Renal cortical epithelial cell (primary cell): ENCODE data around the gene C1orf105. TPM values are rescaled to one million over a fixed set of nuclear protein-coding genes. Genes with fewer than 3 reads are reported as not detected.
"Not testable (repeated sequence)": the region's sequence is repeated elsewhere in the genome, so short reads cannot be mapped to it uniquely, and the experiment has no call there.

Source experiments
- DNase-seq: peaks from one replicate; pipeline ENCODE4 v3.0.0-alpha.2; 2011; ENCODE audit warnings: low read depth
- total RNA-seq: library from RNA; depleted of rRNA; stranded (reverse); fragments of >200 nt; gene quantifications from 2 replicates; pipeline ENCODE4 v1.2.3, GENCODE V29; 2014

Gene C1orf105
- not detected in 2 replicates for total RNA-seq

- no peak for DNase-seq
These were observed at the start of gene C1orf105 for GRCh38 chr1:172420385-172420784. Gene C1orf105 (plus strand): TSS chr1:172420685. CDS start chr1:172420886, 201 bp downstream.

GRCh38 chr1:172371646-172372045 is 48.8 kb upstream of the C1orf105 start:
- DNase-seq = not testable (repeated sequence)

- no peak for DNase-seq
These were observed 46.6 kb upstream of the C1orf105 start for GRCh38 chr1:172373864-172374263.

GRCh38 chr1:172375211-172375631 is 45.3 kb upstream of the C1orf105 start:
- no peak for DNase-seq

GRCh38 chr1:172376431-172376830 is 44.1 kb upstream of the C1orf105 start:
- no peak for DNase-seq

GRCh38 chr1:172377565-172377964 is 42.9 kb upstream of the C1orf105 start:
- DNase-seq = no peak

- no peak for DNase-seq
These were observed 42.2 kb upstream of the C1orf105 start for GRCh38 chr1:172378109-172378760.

- no peak for DNase-seq
These were observed 39.8 kb upstream of the C1orf105 start for GRCh38 chr1:172380441-172381244.

- no peak for DNase-seq
These were observed 38.5 kb upstream of the C1orf105 start for GRCh38 chr1:172381946-172382345.

- no peak for DNase-seq
These were observed 38.1 kb upstream of the C1orf105 start for GRCh38 chr1:172382406-172382805.

- DNase-seq = no peak
These were observed 37.5 kb upstream of the C1orf105 start for GRCh38 chr1:172382990-172383389.

- peak; percentile 82 for DNase-seq
These were observed 36.9 kb upstream of the C1orf105 start for GRCh38 chr1:172383536-172383935.

GRCh38 chr1:172384656-172385055 is 35.8 kb upstream of the C1orf105 start:
- DNase-seq = no peak

GRCh38 chr1:172386046-172386445 is 34.4 kb upstream of the C1orf105 start:
- DNase-seq = no peak

GRCh38 chr1:172388490-172388889 is 32.0 kb upstream of the C1orf105 start:
- no peak for DNase-seq

GRCh38 chr1:172390301-172390682 is 30.2 kb upstream of the C1orf105 start:
- no peak for DNase-seq

- DNase-seq = peak; percentile 86
These were observed 29.6 kb upstream of the C1orf105 start for GRCh38 chr1:172390683-172391551.

- no peak for DNase-seq
These were observed 28.5 kb upstream of the C1orf105 start for GRCh38 chr1:172391976-172392375.

- no peak for DNase-seq
These were observed 27.1 kb upstream of the C1orf105 start for GRCh38 chr1:172393354-172393753.

- DNase-seq = peak; percentile 65
These were observed 26.2 kb upstream of the C1orf105 start for GRCh38 chr1:172394141-172394751.

- DNase-seq = no peak
These were observed 25.7 kb upstream of the C1orf105 start for GRCh38 chr1:172394811-172395210.

GRCh38 chr1:172395576-172395975 is 24.9 kb upstream of the C1orf105 start:
- no peak for DNase-seq
